Fibroblast of villous mesenchyme (primary cell): ENCODE results near the gene NDC1. TPM values are rescaled to one million over a fixed set of nuclear protein-coding genes. Genes with fewer than 3 reads are reported as not detected.
A peak's percentile ranks its signal among the peaks of the same experiment; 100 is the strongest.

Experiments
- DNase-seq: peaks from one replicate; pipeline ENCODE4 v3.0.0-alpha.2; 2010; ENCODE audit warnings: low read depth
- H3K4me3 ChIP-seq: 2 replicates; pipeline ENCODE4 v1.5.1; 2011; ENCODE audit warnings: low read depth, mild to moderate bottlenecking, low read length
- CTCF ChIP-seq: IDR thresholded peaks from 2 replicates; pipeline ENCODE4 v1.5.1; 2012; ENCODE audit warnings: low read depth, mild to moderate bottlenecking, low read length; ENCODE audit not compliant: insufficient read depth
- total RNA-seq: library from RNA; depleted of rRNA; stranded (reverse); fragments of >200 nt; gene quantifications from 2 replicates; pipeline ENCODE4 v1.2.3, GENCODE V29; 2012

NDC1 gene
- total RNA-seq, 1 donor, result 28.9 TPM

GRCh38 chr1:53733975-53734649 lies 104.0 kb downstream of the NDC1 start:
- DNase-seq, result peak; percentile 67
- TF ChIP-seq CTCF, result no peak
- no peak overlapping the region for H3K4me3 ChIP-seq

GRCh38 chr1:53733447-53733931 lies 104.6 kb downstream of the NDC1 start:
- DNase-seq, result no peak
- TF ChIP-seq CTCF, result no peak
- H3K4me3 ChIP-seq, result no peak overlapping the region

GRCh38 chr1:53732912-53733317 lies 105.2 kb downstream of the NDC1 start:
- H3K4me3 ChIP-seq, result no peak overlapping the region
- no peak for TF ChIP-seq CTCF
- DNase-seq, result peak; percentile 81

GRCh38 chr1:53732409-53732808 lies 105.7 kb downstream of the NDC1 start:
- H3K4me3 ChIP-seq, result no peak overlapping the region
- no peak for TF ChIP-seq CTCF
- no peak for DNase-seq

GRCh38 chr1:53731779-53732305 lies 106.3 kb downstream of the NDC1 start:
- H3K4me3 ChIP-seq, result no peak overlapping the region
- DNase-seq, result no peak
- no peak for TF ChIP-seq CTCF

- no peak for DNase-seq
- no peak overlapping the region for H3K4me3 ChIP-seq
- TF ChIP-seq CTCF, result no peak
Observed at GRCh38 chr1:53731043-53731600, 107.0 kb downstream of the NDC1 start.
